ENCODE data around the gene ARL10. TPM values are rescaled to one million over a fixed set of nuclear protein-coding genes. Genes with fewer than 3 reads are reported as not detected.
A peak's percentile ranks its signal among the peaks of the same experiment; 100 is the strongest.

ARL10 gene
- total and polyA plus RNA-seq, 2 donors (not counting 1 experiment from before 2014, with no cell fraction given): 13.1 to 27.9 TPM

DNA sequence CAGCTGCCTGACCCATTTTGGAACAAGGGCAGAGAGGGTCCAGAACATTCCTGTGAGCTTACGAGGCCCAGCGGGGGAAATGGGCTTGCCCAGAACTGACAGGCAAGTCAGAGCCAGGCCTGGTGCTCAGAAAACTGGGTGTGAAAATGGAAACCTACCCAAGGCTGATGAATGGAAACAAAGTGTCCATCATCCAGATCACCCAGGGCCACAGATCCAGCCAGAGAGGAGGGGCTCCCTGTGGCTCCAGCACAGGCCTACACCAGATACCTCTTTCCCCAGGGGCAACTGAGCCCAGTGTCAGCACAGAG is 47.9 kb downstream of the ARL10 start:
- DNase-seq (no peak), ATAC-seq (ENCODE audit: low read depth) (no peak)
- Mint-ChIP-seq H3K4me1 (peaks cover 21% of the 10 kb centered on the region), H3K9me3 (ENCODE audit: insufficient read depth) (no peaks in the 10 kb centered on the region), H3K4me3 (no peak overlapping the region), H3K27me3 (no peaks in the 10 kb centered on the region), H3K27ac (no peak overlapping the region)
- peaks cover 0 to 6% of the 10 kb centered on the region in 2 experiments for H3K36me3 ChIP-seq (replicated peaks in 1 of 2; ENCODE audit: control extremely low read depth in 1 of 2, control insufficient read depth in 1 of 2, extremely low read depth in 1 of 2, insufficient read depth in 2 of 2, low read length in 1 of 2)
- no peak overlapping the region for H3K4me3 ChIP-seq (ENCODE audit: control extremely low read depth in 1 of 5, extremely low read depth in 1 of 5, insufficient read depth in 1 of 5, low read depth in 2 of 5, low read length in 4 of 5)
- H3K27me3 ChIP-seq (replicated peaks in 1 of 4; ENCODE audit: control extremely low read depth in 1 of 4, control insufficient read depth in 3 of 4, insufficient read depth in 4 of 4, low read length in 3 of 4): no peaks in the 10 kb centered on the region
- H3K4me1 ChIP-seq (ENCODE audit: control insufficient read depth in 2 of 2, insufficient read depth in 2 of 2, low read length in 2 of 2): peaks cover 14 to 19% of the 10 kb centered on the region in 2 donors
- no peak overlapping the region for H3K4me2 ChIP-seq (replicated peaks; ENCODE audit: low read depth, low read length, poor library complexity, severe bottlenecking)
- no peaks in the 10 kb centered on the region for H3K9me3 ChIP-seq (ENCODE audit: control extremely low read depth in 1 of 3, control insufficient read depth in 2 of 3, insufficient read depth in 1 of 3, low read length in 2 of 3)
- intact Hi-C loops (cut with micrococcal nuclease): no loop called here
- ChIA-PET POLR2A (no interaction called here), CTCF (no interaction called here)
- H3K9ac ChIP-seq (ENCODE audit: low read length): no peak overlapping the region
- H3K79me2 ChIP-seq (ENCODE audit: control insufficient read depth, insufficient read depth, low read length): peaks cover 25% of the 10 kb centered on the region
- no peak overlapping the region for H3K27ac ChIP-seq (ENCODE audit: low read length in 2 of 2)
- peaks cover 8% of the 10 kb centered on the region for H4K20me1 ChIP-seq (ENCODE audit: control insufficient read depth, insufficient read depth, low read length, poor library complexity, severe bottlenecking)
- TF ChIP-seq EZH2 (IDR thresholded peaks at IDR 0.05; ENCODE audit: borderline replicate concordance, insufficient read depth, low read depth, low read length, poor library complexity, severe bottlenecking): no peak
- TF ChIP-seq, protein P1, sequence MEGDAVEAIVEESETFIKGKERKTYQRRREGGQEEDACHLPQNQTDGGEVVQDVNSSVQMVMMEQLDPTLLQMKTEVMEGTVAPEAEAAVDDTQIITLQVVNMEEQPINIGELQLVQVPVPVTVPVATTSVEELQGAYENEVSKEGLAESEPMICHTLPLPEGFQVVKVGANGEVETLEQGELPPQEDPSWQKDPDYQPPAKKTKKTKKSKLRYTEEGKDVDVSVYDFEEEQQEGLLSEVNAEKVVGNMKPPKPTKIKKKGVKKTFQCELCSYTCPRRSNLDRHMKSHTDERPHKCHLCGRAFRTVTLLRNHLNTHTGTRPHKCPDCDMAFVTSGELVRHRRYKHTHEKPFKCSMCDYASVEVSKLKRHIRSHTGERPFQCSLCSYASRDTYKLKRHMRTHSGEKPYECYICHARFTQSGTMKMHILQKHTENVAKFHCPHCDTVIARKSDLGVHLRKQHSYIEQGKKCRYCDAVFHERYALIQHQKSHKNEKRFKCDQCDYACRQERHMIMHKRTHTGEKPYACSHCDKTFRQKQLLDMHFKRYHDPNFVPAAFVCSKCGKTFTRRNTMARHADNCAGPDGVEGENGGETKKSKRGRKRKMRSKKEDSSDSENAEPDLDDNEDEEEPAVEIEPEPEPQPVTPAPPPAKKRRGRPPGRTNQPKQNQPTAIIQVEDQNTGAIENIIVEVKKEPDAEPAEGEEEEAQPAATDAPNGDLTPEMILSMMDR (IDR thresholded peaks at IDR 0.05): no peak
- 100% methylated on average over 2 of the region's 2 CpGs for WGBS (ENCODE audit: insufficient coverage)
- H2AFZ ChIP-seq (ENCODE audit: insufficient read depth, low read depth, low read length, poor library complexity, severe bottlenecking): no peak overlapping the region

DNA sequence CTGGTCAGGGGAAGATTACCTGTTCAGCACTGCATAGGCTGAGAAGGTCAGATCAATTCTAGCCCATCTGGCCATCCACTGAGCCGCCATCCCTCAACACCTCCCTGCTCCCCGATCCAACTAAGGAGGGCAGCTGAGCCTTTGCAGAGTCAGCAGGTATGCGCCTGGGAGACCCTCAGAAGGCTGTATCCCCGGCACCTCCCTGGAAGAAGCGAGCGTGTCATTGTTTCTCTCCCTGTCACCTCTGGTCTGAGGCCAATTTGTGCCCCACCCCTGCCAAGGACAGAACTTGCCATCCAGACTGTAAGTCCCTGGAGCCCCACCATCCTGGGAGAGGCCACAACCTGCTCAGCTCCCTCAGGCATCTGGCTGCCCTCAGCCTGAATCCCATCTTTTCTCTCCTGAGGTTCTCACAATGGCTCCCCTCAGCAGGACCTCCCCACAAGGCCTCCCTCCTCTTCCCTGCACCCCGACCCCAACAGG is 48.5 kb downstream of the ARL10 start:
- Histone ChIP-seq H3K9me3 (ENCODE audit: control extremely low read depth in 1 of 3, control insufficient read depth in 2 of 3, insufficient read depth in 1 of 3, low read length in 2 of 3) (no peaks in the 10 kb centered on the region), H3K4me1 (ENCODE audit: control insufficient read depth in 2 of 2, insufficient read depth in 2 of 2, low read length in 2 of 2) (peaks cover 14 to 19% of the 10 kb centered on the region in 2 donors), H3K9ac (ENCODE audit: low read length) (no peak overlapping the region), H3K36me3 (replicated peaks in 1 of 2; ENCODE audit: control extremely low read depth in 1 of 2, control insufficient read depth in 1 of 2, extremely low read depth in 1 of 2, insufficient read depth in 2 of 2, low read length in 1 of 2) (peaks cover 0 to 6% of the 10 kb centered on the region in 2 experiments), H2AFZ (ENCODE audit: insufficient read depth, low read depth, low read length, poor library complexity, severe bottlenecking) (no peak overlapping the region), H3K4me3 (ENCODE audit: control extremely low read depth in 1 of 5, extremely low read depth in 1 of 5, insufficient read depth in 1 of 5, low read depth in 2 of 5, low read length in 4 of 5) (no peak overlapping the region), H3K4me2 (replicated peaks; ENCODE audit: low read depth, low read length, poor library complexity, severe bottlenecking) (no peak overlapping the region), H3K79me2 (ENCODE audit: control insufficient read depth, insufficient read depth, low read length) (peaks cover 26% of the 10 kb centered on the region), H4K20me1 (ENCODE audit: control insufficient read depth, insufficient read depth, low read length, poor library complexity, severe bottlenecking) (peaks cover 8% of the 10 kb centered on the region), H3K27ac (ENCODE audit: low read length in 2 of 2) (no peak overlapping the region), H3K27me3 (replicated peaks in 1 of 4; ENCODE audit: control extremely low read depth in 1 of 4, control insufficient read depth in 3 of 4, insufficient read depth in 4 of 4, low read length in 3 of 4) (no peaks in the 10 kb centered on the region)
- Mint-ChIP-seq H3K4me3 (peak overlapping the region; percentile 3), H3K4me1 (peaks cover 21% of the 10 kb centered on the region), H3K27me3 (no peaks in the 10 kb centered on the region), H3K27ac (no peak overlapping the region), H3K9me3 (ENCODE audit: insufficient read depth) (no peaks in the 10 kb centered on the region)
- WGBS (ENCODE audit: insufficient coverage): 100% methylated on average over 6 of the region's 7 CpGs
- TF ChIP-seq EZH2 (IDR thresholded peaks at IDR 0.05; ENCODE audit: borderline replicate concordance, insufficient read depth, low read depth, low read length, poor library complexity, severe bottlenecking): no peak
- TF ChIP-seq, protein P1 (IDR thresholded peaks at IDR 0.05): no peak
- intact Hi-C loops (cut with micrococcal nuclease): no loop called here
- ATAC-seq (ENCODE audit: low read depth) (no peak), DNase-seq (no peak)
- CTCF ChIA-PET: interaction anchor here (0.7 kb wide), 1 partner anchor 130 kb away, joined by 4 read pairs; no protein-coding TSS in a partner anchor
- POLR2A ChIA-PET: no interaction called here
